Measurements from ENCODE around the gene VSTM2L.

The VSTM2L gene

DNA sequence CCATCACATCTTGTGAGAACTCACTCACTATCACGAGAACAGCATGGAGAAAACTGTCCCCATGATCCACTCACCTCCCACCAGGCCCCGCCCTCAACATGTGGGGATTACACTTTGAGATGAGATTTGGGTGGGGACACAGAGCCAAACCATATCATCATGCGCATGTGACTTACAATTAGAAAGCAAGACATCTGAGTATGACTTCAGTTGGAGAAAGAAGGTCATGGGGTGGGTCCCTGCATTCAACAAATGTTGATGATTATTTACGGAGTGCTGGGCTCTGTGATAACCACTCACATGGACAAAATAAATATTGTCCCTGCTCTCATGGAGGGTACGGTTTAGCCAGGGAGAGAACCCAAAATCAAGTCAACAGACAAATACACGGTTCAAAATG is 37.9 kb downstream of the VSTM2L start:
- Histone ChIP-seq H3K4me3 (IDR thresholded peaks at IDR 0.05; ENCODE audit: insufficient read depth, low read depth, low read length) (no peak overlapping the region), H3K36me3 (ENCODE audit: insufficient read depth) (no peaks in the 10 kb centered on the region), H3K79me2 (ENCODE audit: insufficient read depth, low read depth) (no peaks in the 10 kb centered on the region), H3K4me1 (ENCODE audit: low read depth, poor library complexity, severe bottlenecking) (no peaks in the 10 kb centered on the region), H3K27me3 (ENCODE audit: insufficient read depth, low read depth) (no peaks in the 10 kb centered on the region; the same call in 1 of the 2 replicates), H3K27ac (no peak overlapping the region), H3K9ac (no peak overlapping the region), H2AFZ (ENCODE audit: low read depth) (no peak overlapping the region), H3K4me2 (no peak overlapping the region), H4K20me1 (ENCODE audit: insufficient read depth) (no peaks in the 10 kb centered on the region)
- TF ChIP-seq, protein P1, sequence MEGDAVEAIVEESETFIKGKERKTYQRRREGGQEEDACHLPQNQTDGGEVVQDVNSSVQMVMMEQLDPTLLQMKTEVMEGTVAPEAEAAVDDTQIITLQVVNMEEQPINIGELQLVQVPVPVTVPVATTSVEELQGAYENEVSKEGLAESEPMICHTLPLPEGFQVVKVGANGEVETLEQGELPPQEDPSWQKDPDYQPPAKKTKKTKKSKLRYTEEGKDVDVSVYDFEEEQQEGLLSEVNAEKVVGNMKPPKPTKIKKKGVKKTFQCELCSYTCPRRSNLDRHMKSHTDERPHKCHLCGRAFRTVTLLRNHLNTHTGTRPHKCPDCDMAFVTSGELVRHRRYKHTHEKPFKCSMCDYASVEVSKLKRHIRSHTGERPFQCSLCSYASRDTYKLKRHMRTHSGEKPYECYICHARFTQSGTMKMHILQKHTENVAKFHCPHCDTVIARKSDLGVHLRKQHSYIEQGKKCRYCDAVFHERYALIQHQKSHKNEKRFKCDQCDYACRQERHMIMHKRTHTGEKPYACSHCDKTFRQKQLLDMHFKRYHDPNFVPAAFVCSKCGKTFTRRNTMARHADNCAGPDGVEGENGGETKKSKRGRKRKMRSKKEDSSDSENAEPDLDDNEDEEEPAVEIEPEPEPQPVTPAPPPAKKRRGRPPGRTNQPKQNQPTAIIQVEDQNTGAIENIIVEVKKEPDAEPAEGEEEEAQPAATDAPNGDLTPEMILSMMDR (conservative IDR thresholded peaks at IDR 0.05; ENCODE audit: low read depth, low read length) = no peak

DNA sequence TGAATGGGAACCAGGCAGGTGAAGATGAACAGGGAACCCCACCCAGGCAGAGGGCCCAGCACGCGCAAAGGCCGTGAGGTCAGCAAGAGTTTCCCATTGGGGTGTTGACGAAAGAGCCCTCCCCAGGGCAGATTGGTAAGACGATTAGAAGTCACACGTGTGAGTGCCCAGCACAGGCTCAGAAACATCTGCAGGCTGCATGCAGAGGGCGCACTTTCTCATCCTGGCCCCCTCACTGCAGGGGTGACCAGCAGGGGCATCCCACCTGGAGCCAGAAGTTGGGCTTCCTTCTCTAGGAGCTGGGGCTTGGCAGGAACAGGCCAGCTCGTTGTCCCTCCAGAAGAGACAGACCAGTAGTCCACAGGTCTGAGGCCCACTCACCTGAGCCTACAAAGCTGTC is 38.4 kb downstream of the VSTM2L start:
- H3K9ac ChIP-seq = no peak overlapping the region
- H3K79me2 ChIP-seq (ENCODE audit: insufficient read depth, low read depth) = no peaks in the 10 kb centered on the region
- H3K27me3 ChIP-seq (ENCODE audit: insufficient read depth, low read depth) = no peaks in the 10 kb centered on the region; the same call in 1 of the 2 replicates
- H3K27ac ChIP-seq = no peak overlapping the region
- H3K4me2 ChIP-seq = no peak overlapping the region
- H2AFZ ChIP-seq (ENCODE audit: low read depth) = no peak overlapping the region
- H3K4me1 ChIP-seq (ENCODE audit: low read depth, poor library complexity, severe bottlenecking) = no peaks in the 10 kb centered on the region
- no peak overlapping the region for H3K4me3 ChIP-seq (IDR thresholded peaks at IDR 0.05; ENCODE audit: insufficient read depth, low read depth, low read length)
- TF ChIP-seq, protein P1 (conservative IDR thresholded peaks at IDR 0.05; ENCODE audit: low read depth, low read length) = no peak
- H4K20me1 ChIP-seq (ENCODE audit: insufficient read depth) = no peaks in the 10 kb centered on the region
- H3K36me3 ChIP-seq (ENCODE audit: insufficient read depth) = no peaks in the 10 kb centered on the region

DNA sequence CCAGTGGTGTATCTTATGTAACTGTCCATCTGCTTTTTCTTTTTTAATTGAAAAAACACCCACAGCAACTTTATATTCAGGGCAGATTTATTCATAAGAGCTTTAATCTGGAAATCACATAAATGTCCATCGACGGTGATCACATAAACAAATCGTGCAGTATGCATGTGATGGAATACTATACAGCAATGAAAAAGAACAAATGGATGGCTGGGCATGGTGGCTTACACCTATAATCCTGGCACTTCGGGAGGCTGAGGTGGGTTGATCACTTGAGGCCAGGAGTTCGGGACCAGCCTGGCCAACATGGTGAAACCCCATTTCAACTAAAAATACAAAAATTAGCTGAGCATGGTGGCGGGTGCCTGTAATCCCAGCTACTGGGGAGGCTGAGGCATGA is 39.1 kb downstream of the VSTM2L start:
- Histone ChIP-seq H3K4me3 (IDR thresholded peaks at IDR 0.05; ENCODE audit: insufficient read depth, low read depth, low read length) (no peak overlapping the region), H3K9ac (no peak overlapping the region), H3K79me2 (ENCODE audit: insufficient read depth, low read depth) (no peaks in the 10 kb centered on the region), H3K36me3 (ENCODE audit: insufficient read depth) (no peaks in the 10 kb centered on the region), H3K27ac (no peak overlapping the region), H3K27me3 (ENCODE audit: insufficient read depth, low read depth) (no peaks in the 10 kb centered on the region), H4K20me1 (ENCODE audit: insufficient read depth) (no peaks in the 10 kb centered on the region), H2AFZ (ENCODE audit: low read depth) (no peak overlapping the region), H3K4me1 (ENCODE audit: low read depth, poor library complexity, severe bottlenecking) (no peaks in the 10 kb centered on the region), H3K4me2 (no peak overlapping the region)
- TF ChIP-seq, protein P1 (conservative IDR thresholded peaks at IDR 0.05; ENCODE audit: low read depth, low read length) = no peak

DNA sequence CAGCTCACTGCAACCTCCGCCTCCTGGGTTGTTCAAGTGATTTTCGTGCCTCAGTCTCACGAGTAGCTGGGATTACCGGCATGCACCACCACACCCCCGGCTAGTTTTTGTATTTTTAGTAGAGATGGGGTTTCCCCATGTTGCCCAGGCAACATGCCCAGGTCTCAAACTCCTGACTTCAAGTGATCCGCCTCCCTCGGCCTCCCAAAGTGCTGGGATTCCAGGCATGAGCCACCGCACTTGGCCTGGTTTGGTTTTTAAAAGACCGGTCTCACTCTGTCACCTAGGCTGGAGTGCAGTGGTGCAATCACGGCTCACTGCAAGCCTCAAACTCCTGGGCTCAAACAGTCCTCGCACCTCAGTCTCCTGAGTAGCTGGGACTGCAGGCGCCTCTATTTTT is 40.1 kb downstream of the VSTM2L start:
- H3K4me3 ChIP-seq (IDR thresholded peaks at IDR 0.05; ENCODE audit: insufficient read depth, low read depth, low read length) = no peak overlapping the region
- H3K9ac ChIP-seq = no peak overlapping the region
- H3K27ac ChIP-seq = no peak overlapping the region
- H2AFZ ChIP-seq (ENCODE audit: low read depth) = no peak overlapping the region
- no peaks in the 10 kb centered on the region for H3K27me3 ChIP-seq (ENCODE audit: insufficient read depth, low read depth)
- no peaks in the 10 kb centered on the region for H3K79me2 ChIP-seq (ENCODE audit: insufficient read depth, low read depth)
- no peaks in the 10 kb centered on the region for H4K20me1 ChIP-seq (ENCODE audit: insufficient read depth)
- H3K36me3 ChIP-seq (ENCODE audit: insufficient read depth) = no peaks in the 10 kb centered on the region
- no peaks in the 10 kb centered on the region for H3K4me1 ChIP-seq (ENCODE audit: low read depth, poor library complexity, severe bottlenecking)
- TF ChIP-seq, protein P1 (conservative IDR thresholded peaks at IDR 0.05; ENCODE audit: low read depth, low read length) = no peak
- no peak overlapping the region for H3K4me2 ChIP-seq
